HL-60 (cell line): ENCODE results near the gene SEMA6B.

Experiments
- DNase-seq, 2 experiments: peaks; one replicate each; pipeline ENCODE4 v3.0.0-alpha.2; 2010 to 2020; ENCODE audit warnings: low read depth in 1 of 2, low spot score in 1 of 2
- H3K27ac ChIP-seq: fragments of 250-450 bp; sonication (Bioruptor Pico); replicated peaks from 2 replicates; pipeline ENCODE4 v1.5.1; 2020; ENCODE audit warnings: mild to moderate bottlenecking, moderate library complexity
- H3K27me3 ChIP-seq: fragments of 250-450 bp; sonication (Bioruptor Pico); 2 replicates; pipeline ENCODE4 v1.5.1; 2021; ENCODE audit warnings: mild to moderate bottlenecking, moderate library complexity; ENCODE audit not compliant: insufficient read depth, poor library complexity, severe bottlenecking
- H3K4me3 ChIP-seq: replicated peaks from 2 replicates; pipeline ENCODE4 v1.5.1; 2011; ENCODE audit warnings: mild to moderate bottlenecking, control low read depth, low read length; ENCODE audit not compliant: insufficient read depth
- CTCF ChIP-seq: IDR thresholded peaks from one replicate; pipeline ENCODE4 v1.5.1; 2011; ENCODE audit warnings: low read length, control low read depth, inconsistent platforms; ENCODE audit not compliant: insufficient read depth
- GABPA ChIP-seq: IDR thresholded peaks from 2 replicates; pipeline ENCODE4 v1.6.1; 2012; ENCODE audit warnings: low read depth
- POLR2AphosphoS5 ChIP-seq: IDR thresholded peaks from 2 replicates; pipeline ENCODE4 v1.6.1; 2012; ENCODE audit warnings: low read depth
- SPI1 ChIP-seq: IDR thresholded peaks from 2 replicates; pipeline ENCODE4 v1.6.1; 2012; ENCODE audit warnings: low read depth, mild to moderate bottlenecking, borderline replicate concordance
- TF ChIP-seq, protein P1 (sequence below): IDR thresholded peaks from 2 replicates; pipeline ENCODE4 v1.6.1; 2012; ENCODE audit warnings: low read depth; ENCODE audit not compliant: insufficient replicate concordance

The SEMA6B gene

DNA sequence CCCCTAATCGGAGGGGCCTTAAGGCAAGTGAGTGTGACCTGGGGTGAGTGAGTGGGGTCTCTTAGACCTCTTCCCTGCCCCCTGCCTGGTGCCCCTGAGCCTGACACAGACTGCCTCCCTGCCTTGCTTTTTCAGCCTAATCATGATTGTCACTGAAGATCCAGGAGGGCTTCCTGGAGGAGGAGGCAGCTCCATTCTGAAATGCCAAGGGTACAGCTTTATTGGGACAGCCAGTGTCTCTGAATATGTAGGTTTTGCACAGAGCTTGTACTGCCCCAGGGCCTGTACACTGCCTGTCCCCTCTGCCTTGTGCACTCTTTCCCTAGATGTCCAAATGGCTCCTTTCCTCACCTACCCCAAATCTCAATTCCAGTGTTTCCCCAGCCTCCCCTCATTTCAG lies 26.1 kb upstream of the SEMA6B start:
- no peak overlapping the region for H3K27ac ChIP-seq
- H3K4me3 ChIP-seq = no peak overlapping the region
- no peak for DNase-seq
- TF ChIP-seq, protein P1, sequence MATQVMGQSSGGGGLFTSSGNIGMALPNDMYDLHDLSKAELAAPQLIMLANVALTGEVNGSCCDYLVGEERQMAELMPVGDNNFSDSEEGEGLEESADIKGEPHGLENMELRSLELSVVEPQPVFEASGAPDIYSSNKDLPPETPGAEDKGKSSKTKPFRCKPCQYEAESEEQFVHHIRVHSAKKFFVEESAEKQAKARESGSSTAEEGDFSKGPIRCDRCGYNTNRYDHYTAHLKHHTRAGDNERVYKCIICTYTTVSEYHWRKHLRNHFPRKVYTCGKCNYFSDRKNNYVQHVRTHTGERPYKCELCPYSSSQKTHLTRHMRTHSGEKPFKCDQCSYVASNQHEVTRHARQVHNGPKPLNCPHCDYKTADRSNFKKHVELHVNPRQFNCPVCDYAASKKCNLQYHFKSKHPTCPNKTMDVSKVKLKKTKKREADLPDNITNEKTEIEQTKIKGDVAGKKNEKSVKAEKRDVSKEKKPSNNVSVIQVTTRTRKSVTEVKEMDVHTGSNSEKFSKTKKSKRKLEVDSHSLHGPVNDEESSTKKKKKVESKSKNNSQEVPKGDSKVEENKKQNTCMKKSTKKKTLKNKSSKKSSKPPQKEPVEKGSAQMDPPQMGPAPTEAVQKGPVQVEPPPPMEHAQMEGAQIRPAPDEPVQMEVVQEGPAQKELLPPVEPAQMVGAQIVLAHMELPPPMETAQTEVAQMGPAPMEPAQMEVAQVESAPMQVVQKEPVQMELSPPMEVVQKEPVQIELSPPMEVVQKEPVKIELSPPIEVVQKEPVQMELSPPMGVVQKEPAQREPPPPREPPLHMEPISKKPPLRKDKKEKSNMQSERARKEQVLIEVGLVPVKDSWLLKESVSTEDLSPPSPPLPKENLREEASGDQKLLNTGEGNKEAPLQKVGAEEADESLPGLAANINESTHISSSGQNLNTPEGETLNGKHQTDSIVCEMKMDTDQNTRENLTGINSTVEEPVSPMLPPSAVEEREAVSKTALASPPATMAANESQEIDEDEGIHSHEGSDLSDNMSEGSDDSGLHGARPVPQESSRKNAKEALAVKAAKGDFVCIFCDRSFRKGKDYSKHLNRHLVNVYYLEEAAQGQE = no peak
- no peak for TF ChIP-seq SPI1
- TF ChIP-seq CTCF = no peak
- no peak for TF ChIP-seq POLR2AphosphoS5
- TF ChIP-seq GABPA = no peak
- peaks cover 32% of the 10 kb centered on the region for H3K27me3 ChIP-seq

GRCh38 chr19:4584670-4585460 lies 25.4 kb upstream of the SEMA6B start:
- Histone ChIP-seq H3K4me3 (peak overlapping the region; percentile 38), H3K27me3 (peaks cover 39% of the 10 kb centered on the region), H3K27ac (no peak overlapping the region)
- TF ChIP-seq POLR2AphosphoS5 = no peak
- TF ChIP-seq, protein P1 = no peak
- no peak for TF ChIP-seq SPI1
- TF ChIP-seq CTCF = no peak
- no peak for TF ChIP-seq GABPA
- DNase-seq = no peak

GRCh38 chr19:4583961-4584669 lies 24.6 kb upstream of the SEMA6B start:
- no peak for TF ChIP-seq SPI1
- no peak for TF ChIP-seq GABPA
- TF ChIP-seq, protein P1 = no peak
- TF ChIP-seq POLR2AphosphoS5 = no peak
- TF ChIP-seq CTCF = no peak
- Histone ChIP-seq H3K4me3 (peak overlapping the region; percentile 38), H3K27me3 (peaks cover 46% of the 10 kb centered on the region), H3K27ac (no peak overlapping the region)
- no peak for DNase-seq
